HepG2 (cell line): ENCODE data around the gene SPACA4. TPM values are rescaled to one million over a fixed set of nuclear protein-coding genes. Genes with fewer than 3 reads are reported as not detected.

ENCODE experiments used
- CREB1 ChIP-seq, 2 experiments: fragments of 450-650 bp in 1 of 2; IDR thresholded peaks; 2 replicates each; pipeline ENCODE4 v1.6.1; 2016 to 2017; ENCODE audit warnings: control low read depth in 1 of 2, mild to moderate bottlenecking in 1 of 2, missing compliant biosample characterization in 1 of 2, missing genetic modification characterization in 1 of 2
- MBD4 ChIP-seq: IDR thresholded peaks from 2 replicates; pipeline ENCODE4 v1.6.1; 2012; ENCODE audit warnings: low read length, inconsistent platforms, borderline replicate concordance
- MYC ChIP-seq: sonication (generic); formaldehyde crosslinking; IDR thresholded peaks from 2 replicates; pipeline ENCODE4 v1.9.0; 2021; ENCODE audit warnings: missing genetic modification reagents, borderline replicate concordance
- NKX3-1 ChIP-seq: sonication (generic); formaldehyde crosslinking; IDR thresholded peaks from 2 replicates; pipeline ENCODE4 v1.5.0; 2020; ENCODE audit warnings: missing genetic modification reagents
- SYNCRIP ChIP-seq: fragments of 200-400 bp; formaldehyde crosslinking; IDR thresholded peaks from 2 replicates; pipeline ENCODE4 v1.6.1; 2018; ENCODE audit warnings: mild to moderate bottlenecking, low read depth, low read length; ENCODE audit not compliant: insufficient read depth
- ZC3H13 ChIP-seq: sonication (generic); formaldehyde crosslinking; IDR thresholded peaks from 2 replicates; pipeline ENCODE4 v1.8.1; 2023; ENCODE audit warnings: mild to moderate bottlenecking, missing genetic modification reagents, moderate library complexity
- ZNF101 ChIP-seq: sonication (generic); formaldehyde crosslinking; IDR thresholded peaks from 2 replicates; pipeline ENCODE4 v1.4.0; 2020; ENCODE audit warnings: mild to moderate bottlenecking, low read depth, missing genetic modification reagents, borderline replicate concordance
- ZNF143 ChIP-seq: sonication (generic); formaldehyde crosslinking; IDR thresholded peaks from 2 replicates; pipeline ENCODE4 v1.4.0; 2020; ENCODE audit warnings: missing genetic modification reagents
- ZNF441 ChIP-seq: sonication (generic); formaldehyde crosslinking; IDR thresholded peaks from 2 replicates; pipeline ENCODE4 v1.7.0; 2021; ENCODE audit warnings: missing genetic modification reagents, borderline replicate concordance
- ZSCAN22 ChIP-seq: sonication (generic); formaldehyde crosslinking; IDR thresholded peaks from 2 replicates; pipeline ENCODE4 v1.4.0; 2020; ENCODE audit warnings: mild to moderate bottlenecking, missing genetic modification reagents
- polyA plus RNA-seq, 8 experiments: library from polyadenylated mRNA; depleted of rRNA in 3 of 8; stranded (reverse) in 7 of 8; unstranded in 1 of 8; fragments of >200 nt; fragmentation: Illumina TruSeq in 4 of 8; extraction: Trizol in 4 of 8; gene quantifications; 2 replicates each; pipeline versions ENCODE4 v1.2.1 to v1.2.3, GENCODE V29; 2011 to 2016; ENCODE audit warnings: low read depth in 4 of 8, missing spikeins in 1 of 8, mixed read lengths in 1 of 8; ENCODE audit not compliant: insufficient read depth in 1 of 8
- total RNA-seq, 5 experiments: library from RNA; depleted of rRNA; stranded (reverse); fragments of >200 nt; fragmentation: Illumina TruSeq; extraction: Trizol; gene quantifications; 2 replicates each; pipeline ENCODE4 v1.2.3, GENCODE V29; 2016; ENCODE audit warnings: low read depth in 1 of 5
- TF ChIP-seq, protein P1 (sequence below): IDR thresholded peaks from 2 replicates; pipeline ENCODE4 v1.6.1; 2012; ENCODE audit warnings: low read depth, low read length, improper control_type of control experiment
- TF ChIP-seq, protein P2 (sequence below): sonication (generic); formaldehyde crosslinking; IDR thresholded peaks from 2 replicates; pipeline ENCODE4 v1.4.0; 2020; ENCODE audit warnings: missing genetic modification reagents
- TF ChIP-seq, protein P3 (sequence below): sonication (generic); formaldehyde crosslinking; IDR thresholded peaks from 2 replicates; pipeline ENCODE4 v1.5.1; 2020; ENCODE audit warnings: missing genetic modification reagents, mild to moderate bottlenecking, borderline replicate concordance
- TF ChIP-seq, protein P4 (sequence below): sonication (generic); formaldehyde crosslinking; IDR thresholded peaks from 2 replicates; pipeline ENCODE4 v1.4.0; 2020; ENCODE audit warnings: mild to moderate bottlenecking, low read depth, missing genetic modification reagents
- TF ChIP-seq, protein P5 (sequence below): sonication (generic); formaldehyde crosslinking; IDR thresholded peaks from 2 replicates; pipeline ENCODE4 v1.8.0; 2022; ENCODE audit warnings: mild to moderate bottlenecking, missing genetic modification reagents, borderline replicate concordance
- TF ChIP-seq, protein P6 (sequence below): sonication (generic); formaldehyde crosslinking; IDR thresholded peaks from 2 replicates; pipeline ENCODE4 v1.8.1; 2023; ENCODE audit warnings: mild to moderate bottlenecking, inconsistent platforms, moderate library complexity, missing genetic modification reagents, borderline replicate concordance
- TF ChIP-seq, protein P7 (sequence below): sonication (generic); formaldehyde crosslinking; IDR thresholded peaks from 2 replicates; pipeline ENCODE4 v1.8.0; 2022; ENCODE audit warnings: mild to moderate bottlenecking, missing genetic modification reagents; ENCODE audit not compliant: insufficient replicate concordance

SPACA4 gene
- total and polyA plus RNA-seq, 2 of the 13 experiments (the other 11 are each of a cell fraction or from before 2014, with no cell fraction given), result not detected

DNA sequence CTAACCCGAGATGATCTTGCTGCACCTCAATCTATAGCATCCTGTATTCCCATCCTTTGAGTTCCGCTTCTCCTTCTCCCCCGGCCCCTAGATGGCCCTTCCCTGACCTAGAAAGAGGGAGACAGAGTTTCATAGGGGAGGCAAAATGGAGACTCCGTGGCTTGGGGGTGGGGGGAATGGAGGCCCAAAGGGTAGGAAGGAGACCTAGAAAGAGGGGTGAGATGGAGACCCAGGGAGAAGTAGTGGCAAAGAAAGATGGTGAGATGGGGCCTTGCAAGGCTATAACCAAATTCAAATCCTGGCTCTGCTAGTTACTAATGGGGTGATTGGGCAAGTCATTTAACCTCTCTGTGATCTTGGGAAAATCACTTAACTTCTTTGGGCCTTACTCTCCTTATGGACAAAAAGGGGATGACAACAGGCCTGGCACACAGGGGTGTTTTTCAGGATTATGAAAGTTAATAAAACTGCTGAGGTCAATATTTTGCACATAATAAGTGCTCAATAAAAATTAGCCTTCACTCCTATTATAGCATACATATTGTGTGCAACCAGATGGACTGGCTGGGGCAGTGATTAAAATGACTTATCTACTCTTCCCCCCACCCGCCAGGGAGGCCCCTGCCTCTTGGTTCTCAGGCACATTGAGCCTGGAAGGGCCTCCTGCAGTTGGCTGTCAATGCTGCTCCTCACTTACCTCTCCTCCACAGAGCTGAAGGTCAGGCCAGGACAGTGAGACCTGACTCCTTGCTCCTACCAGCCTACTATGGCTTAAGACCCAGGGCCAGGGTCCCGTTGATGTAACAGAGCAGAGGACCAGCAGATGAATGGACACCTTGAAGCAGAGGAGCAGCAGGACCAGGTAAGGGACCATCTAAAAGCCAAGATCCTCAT, 13.4 kb downstream of the SPACA4 start (continued):
- TF ChIP-seq, protein P1, sequence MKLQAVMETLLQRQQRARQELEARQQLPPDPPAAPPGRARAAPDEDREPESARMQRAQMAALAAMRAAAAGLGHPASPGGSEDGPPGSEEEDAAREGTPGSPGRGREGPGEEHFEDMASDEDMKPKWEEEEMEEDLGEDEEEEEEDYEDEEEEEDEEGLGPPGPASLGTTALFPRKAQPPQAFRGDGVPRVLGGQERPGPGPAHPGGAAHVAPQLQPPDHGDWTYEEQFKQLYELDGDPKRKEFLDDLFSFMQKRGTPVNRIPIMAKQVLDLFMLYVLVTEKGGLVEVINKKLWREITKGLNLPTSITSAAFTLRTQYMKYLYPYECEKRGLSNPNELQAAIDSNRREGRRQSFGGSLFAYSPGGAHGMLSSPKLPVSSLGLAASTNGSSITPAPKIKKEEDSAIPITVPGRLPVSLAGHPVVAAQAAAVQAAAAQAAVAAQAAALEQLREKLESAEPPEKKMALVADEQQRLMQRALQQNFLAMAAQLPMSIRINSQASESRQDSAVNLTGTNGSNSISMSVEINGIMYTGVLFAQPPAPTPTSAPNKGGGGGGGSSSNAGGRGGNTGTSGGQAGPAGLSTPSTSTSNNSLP, result no peak
- no peak for TF ChIP-seq NKX3-1 (CRISPR knock-in tag)
- no peak for TF ChIP-seq ZNF441 (CRISPR knock-in tag)
- TF ChIP-seq ZC3H13, result no peak
- TF ChIP-seq, protein P2, sequence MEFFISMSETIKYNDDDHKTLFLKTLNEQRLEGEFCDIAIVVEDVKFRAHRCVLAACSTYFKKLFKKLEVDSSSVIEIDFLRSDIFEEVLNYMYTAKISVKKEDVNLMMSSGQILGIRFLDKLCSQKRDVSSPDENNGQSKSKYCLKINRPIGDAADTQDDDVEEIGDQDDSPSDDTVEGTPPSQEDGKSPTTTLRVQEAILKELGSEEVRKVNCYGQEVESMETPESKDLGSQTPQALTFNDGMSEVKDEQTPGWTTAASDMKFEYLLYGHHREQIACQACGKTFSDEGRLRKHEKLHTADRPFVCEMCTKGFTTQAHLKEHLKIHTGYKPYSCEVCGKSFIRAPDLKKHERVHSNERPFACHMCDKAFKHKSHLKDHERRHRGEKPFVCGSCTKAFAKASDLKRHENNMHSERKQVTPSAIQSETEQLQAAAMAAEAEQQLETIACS (CRISPR knock-in tag), result no peak
- TF ChIP-seq ZSCAN22, result peak; percentile 10; the same call in 1 of the 2 replicates
- no peak for TF ChIP-seq MYC (CRISPR knock-in tag)
- TF ChIP-seq, protein P3, sequence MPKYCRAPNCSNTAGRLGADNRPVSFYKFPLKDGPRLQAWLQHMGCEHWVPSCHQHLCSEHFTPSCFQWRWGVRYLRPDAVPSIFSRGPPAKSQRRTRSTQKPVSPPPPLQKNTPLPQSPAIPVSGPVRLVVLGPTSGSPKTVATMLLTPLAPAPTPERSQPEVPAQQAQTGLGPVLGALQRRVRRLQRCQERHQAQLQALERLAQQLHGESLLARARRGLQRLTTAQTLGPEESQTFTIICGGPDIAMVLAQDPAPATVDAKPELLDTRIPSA (CRISPR knock-in tag), result no peak
- TF ChIP-seq CREB1 (IDR thresholded peaks at IDR 0.05), result no peak
- no peak for TF ChIP-seq CREB1 (CRISPR knock-in tag; IDR thresholded peaks at IDR 0.05)
- TF ChIP-seq, protein P4, sequence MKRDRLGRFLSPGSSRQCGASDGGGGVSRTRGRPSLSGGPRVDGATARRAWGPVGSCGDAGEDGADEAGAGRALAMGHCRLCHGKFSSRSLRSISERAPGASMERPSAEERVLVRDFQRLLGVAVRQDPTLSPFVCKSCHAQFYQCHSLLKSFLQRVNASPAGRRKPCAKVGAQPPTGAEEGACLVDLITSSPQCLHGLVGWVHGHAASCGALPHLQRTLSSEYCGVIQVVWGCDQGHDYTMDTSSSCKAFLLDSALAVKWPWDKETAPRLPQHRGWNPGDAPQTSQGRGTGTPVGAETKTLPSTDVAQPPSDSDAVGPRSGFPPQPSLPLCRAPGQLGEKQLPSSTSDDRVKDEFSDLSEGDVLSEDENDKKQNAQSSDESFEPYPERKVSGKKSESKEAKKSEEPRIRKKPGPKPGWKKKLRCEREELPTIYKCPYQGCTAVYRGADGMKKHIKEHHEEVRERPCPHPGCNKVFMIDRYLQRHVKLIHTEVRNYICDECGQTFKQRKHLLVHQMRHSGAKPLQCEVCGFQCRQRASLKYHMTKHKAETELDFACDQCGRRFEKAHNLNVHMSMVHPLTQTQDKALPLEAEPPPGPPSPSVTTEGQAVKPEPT, result peak; percentile 56; the same call in 1 of the 2 replicates
- no peak for TF ChIP-seq ZNF143 (CRISPR knock-in tag)
- peak; percentile 14; the same call in 1 of the 2 replicates for TF ChIP-seq ZNF101 (CRISPR knock-in tag)
- TF ChIP-seq SYNCRIP, result no peak
- TF ChIP-seq, protein P5, sequence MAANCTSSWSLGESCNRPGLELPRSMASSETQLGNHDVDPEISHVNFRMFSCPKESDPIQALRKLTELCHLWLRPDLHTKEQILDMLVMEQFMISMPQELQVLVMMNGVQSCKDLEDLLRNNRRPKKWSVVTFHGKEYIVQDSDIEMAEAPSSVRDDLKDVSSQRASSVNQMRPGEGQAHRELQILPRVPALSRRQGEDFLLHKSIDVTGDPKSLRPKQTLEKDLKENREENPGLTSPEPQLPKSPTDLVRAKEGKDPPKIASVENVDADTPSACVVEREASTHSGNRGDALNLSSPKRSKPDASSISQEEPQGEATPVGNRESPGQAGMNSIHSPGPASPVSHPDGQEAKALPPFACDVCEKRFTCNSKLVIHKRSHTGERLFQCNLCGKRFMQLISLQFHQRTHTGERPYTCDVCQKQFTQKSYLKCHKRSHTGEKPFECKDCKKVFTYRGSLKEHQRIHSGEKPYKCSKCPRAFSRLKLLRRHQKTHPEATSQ (CRISPR knock-in tag), result no peak
- TF ChIP-seq, protein P6, sequence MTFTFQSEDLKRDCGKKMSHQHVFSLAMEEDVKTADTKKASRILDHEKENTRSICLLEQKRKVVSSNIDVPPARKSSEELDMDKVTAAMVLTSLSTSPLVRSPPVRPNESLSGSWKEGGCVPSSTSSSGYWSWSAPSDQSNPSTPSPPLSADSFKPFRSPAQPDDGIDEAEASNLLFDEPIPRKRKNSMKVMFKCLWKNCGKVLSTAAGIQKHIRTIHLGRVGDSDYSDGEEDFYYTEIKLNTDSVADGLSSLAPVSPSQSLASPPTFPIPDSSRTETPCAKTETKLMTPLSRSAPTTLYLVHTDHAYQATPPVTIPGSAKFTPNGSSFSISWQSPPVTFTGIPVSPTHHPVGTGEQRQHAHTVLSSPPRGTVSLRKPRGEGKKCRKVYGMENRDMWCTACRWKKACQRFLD (CRISPR knock-in tag), result 0 out of 2 replicates have a peak, but pooled peaks have one; percentile 41
- no peak for TF ChIP-seq MBD4
- TF ChIP-seq, protein P7, sequence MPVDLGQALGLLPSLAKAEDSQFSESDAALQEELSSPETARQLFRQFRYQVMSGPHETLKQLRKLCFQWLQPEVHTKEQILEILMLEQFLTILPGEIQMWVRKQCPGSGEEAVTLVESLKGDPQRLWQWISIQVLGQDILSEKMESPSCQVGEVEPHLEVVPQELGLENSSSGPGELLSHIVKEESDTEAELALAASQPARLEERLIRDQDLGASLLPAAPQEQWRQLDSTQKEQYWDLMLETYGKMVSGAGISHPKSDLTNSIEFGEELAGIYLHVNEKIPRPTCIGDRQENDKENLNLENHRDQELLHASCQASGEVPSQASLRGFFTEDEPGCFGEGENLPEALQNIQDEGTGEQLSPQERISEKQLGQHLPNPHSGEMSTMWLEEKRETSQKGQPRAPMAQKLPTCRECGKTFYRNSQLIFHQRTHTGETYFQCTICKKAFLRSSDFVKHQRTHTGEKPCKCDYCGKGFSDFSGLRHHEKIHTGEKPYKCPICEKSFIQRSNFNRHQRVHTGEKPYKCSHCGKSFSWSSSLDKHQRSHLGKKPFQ, result no peak
